ENCODE results near the gene ROGDI. TPM values are rescaled to one million over a fixed set of nuclear protein-coding genes. Genes with fewer than 3 reads are reported as not detected.
A peak's percentile ranks its signal among the peaks of the same experiment; 100 is the strongest.
"Not testable (repeated sequence)": the region's sequence is repeated elsewhere in the genome, so short reads cannot be mapped to it uniquely, and the experiment has no call there.

ROGDI gene
- total RNA-seq, 2 experiments from 2014 or later: 12.3 to 13.1 TPM

DNA sequence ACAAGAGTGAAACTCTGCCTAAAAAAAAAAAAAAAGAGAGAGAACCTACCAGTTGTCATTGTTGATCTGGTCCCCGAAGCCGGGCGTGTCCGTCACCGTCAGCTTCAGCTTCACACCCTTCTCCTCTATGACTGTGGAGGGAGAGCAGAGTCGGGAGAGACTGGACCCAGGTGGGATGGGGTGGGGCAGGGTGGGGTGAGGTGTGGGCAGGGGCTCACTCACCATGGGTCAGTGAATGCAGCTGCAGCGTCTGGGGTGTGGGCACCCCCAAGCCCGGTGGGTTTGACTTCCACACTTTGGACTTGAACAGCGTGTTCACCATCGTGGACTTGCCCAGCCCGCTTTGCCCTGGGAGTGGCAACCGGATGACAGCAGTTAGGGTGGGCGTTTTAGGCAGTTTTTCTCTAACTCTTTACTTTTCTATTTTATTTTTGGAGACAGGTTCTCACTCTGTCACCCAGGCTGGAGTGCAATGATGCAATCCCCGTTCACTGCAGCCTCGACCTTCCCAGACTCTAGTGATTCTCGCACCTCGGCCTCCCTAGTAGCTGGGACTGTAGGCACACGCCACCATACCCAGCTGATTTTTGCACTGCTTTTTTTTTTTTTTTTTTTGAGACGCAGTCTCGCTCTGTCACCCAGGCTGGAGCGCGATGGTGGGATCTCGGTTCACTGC is 16.5 kb downstream of the ROGDI start:
- Mint-ChIP-seq H3K27ac (no peak overlapping the region), H3K27me3 (ENCODE audit: low read depth) (peaks cover 3% of the 10 kb centered on the region), H3K36me3 (ENCODE audit: low read depth) (no peaks in the 10 kb centered on the region), H3K9me3 (ENCODE audit: insufficient read depth) (no peaks in the 10 kb centered on the region), H3K4me3 (no peak overlapping the region), H3K4me1 (ENCODE audit: low read depth) (peaks cover 3% of the 10 kb centered on the region)
- ChIA-PET CTCF (no interaction called here), POLR2A (interaction anchor here (0.6 kb wide), 1 partner anchor 189 kb away, joined by 4 read pairs; no protein-coding TSS in a partner anchor)
- DNase-seq (no peak), ATAC-seq (no peak)

DNA sequence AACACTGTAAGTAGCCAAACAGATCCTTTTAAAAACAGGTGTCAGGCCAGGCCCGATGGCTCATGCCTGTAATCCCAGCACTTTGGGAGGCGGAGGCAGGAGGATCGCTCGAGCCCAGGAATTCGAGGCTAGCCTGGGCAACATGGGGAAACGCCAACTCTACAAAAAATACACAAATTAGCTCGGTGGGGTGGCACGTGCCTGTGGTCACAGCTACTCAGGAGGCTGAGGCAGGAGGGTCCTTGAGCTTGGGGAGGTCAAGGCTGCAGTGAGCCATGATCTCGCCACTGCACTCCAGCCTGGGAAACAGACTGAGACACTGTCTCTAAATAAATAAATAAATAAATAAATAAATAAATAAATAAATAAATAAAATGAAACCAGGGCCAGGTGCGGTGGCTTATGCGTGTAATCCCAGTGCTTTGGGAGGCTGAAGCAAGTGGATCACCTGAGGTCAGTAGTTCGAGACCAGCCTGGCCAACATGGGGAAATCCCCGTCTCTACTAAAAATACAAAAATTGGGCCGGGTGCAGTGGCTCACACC is 17.9 kb downstream of the ROGDI start:
- POLR2A ChIA-PET: interaction anchor here (0.6 kb wide), 1 partner anchor 1612 kb away, joined by 3 read pairs; no protein-coding TSS in a partner anchor
- H3K4me3 Mint-ChIP-seq: not testable (repeated sequence)

GRCh38 chr16:4783951-4784336 is 18.5 kb downstream of the ROGDI start:
- Mint-ChIP-seq H3K9me3 (ENCODE audit: insufficient read depth) (no peaks in the 10 kb centered on the region), H3K4me3 (no peak overlapping the region), H3K36me3 (ENCODE audit: low read depth) (no peaks in the 10 kb centered on the region), H3K27me3 (ENCODE audit: low read depth) (peaks cover 3% of the 10 kb centered on the region), H3K27ac (no peak overlapping the region), H3K4me1 (ENCODE audit: low read depth) (no peaks in the 10 kb centered on the region)
- DNase-seq (no peak), ATAC-seq (no peak)
- ChIA-PET POLR2A (no interaction called here), CTCF (no interaction called here)

More for the DNA sequence above, 17.9 kb downstream of the ROGDI start:
- H3K9me3 Mint-ChIP-seq (ENCODE audit: insufficient read depth); H3K27me3 Mint-ChIP-seq (ENCODE audit: low read depth); ATAC-seq; CTCF ChIA-PET; DNase-seq; H3K36me3 Mint-ChIP-seq (ENCODE audit: low read depth); H3K4me1 Mint-ChIP-seq (ENCODE audit: low read depth); H3K27ac Mint-ChIP-seq: not testable (repeated sequence)

DNA sequence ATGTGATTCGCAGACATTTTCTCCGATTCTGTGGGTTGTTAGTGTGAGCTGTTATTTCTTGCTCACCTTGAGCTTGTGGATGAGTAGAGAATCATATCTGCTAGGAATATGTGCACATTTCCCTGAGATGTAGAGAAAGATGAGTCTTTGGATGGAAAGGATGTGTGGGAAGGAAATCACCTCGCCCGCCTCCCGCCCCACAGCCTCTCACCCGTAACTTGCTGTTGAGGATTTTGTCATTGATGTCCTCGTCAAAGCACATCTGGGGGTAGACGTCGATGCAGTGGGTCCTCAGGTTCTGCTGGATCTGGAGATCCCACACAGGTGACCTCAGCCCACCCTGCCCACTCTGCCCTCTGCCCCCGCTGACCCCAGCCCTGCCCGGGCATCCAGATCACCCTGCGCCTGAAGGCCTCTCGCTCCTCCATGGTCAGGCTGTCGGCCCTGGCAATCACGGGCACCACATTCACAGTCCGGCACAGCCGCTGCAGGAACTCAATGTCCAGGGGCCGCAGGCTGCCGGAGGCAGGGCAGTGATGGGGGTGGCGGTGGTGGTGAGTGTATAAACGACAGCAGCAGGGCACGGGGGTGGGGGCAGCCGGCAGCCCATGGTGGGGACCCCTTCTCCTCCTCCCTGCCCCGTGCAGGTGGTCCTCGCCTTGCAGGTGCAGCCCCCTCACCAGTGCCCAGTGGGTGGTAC is 19.0 kb downstream of the ROGDI start:
- H3K27ac Mint-ChIP-seq: no peak overlapping the region
- H3K4me3 Mint-ChIP-seq: no peak overlapping the region
- POLR2A ChIA-PET: no interaction called here
- no peaks in the 10 kb centered on the region for H3K36me3 Mint-ChIP-seq (ENCODE audit: low read depth)
- ATAC-seq (no peak), DNase-seq (no peak)
- H3K9me3 Mint-ChIP-seq (ENCODE audit: insufficient read depth): no peaks in the 10 kb centered on the region
- CTCF ChIA-PET: no interaction called here
- H3K4me1 Mint-ChIP-seq (ENCODE audit: low read depth): no peaks in the 10 kb centered on the region
- H3K27me3 Mint-ChIP-seq (ENCODE audit: low read depth): no peaks in the 10 kb centered on the region

- DNase-seq (no peak), ATAC-seq (no peak)
- no peaks in the 10 kb centered on the region for H3K4me1 Mint-ChIP-seq (ENCODE audit: low read depth)
- H3K4me3 Mint-ChIP-seq: no peak overlapping the region
- H3K27ac Mint-ChIP-seq: no peak overlapping the region
- ChIA-PET POLR2A (no interaction called here), CTCF (no interaction called here)
- no peaks in the 10 kb centered on the region for H3K9me3 Mint-ChIP-seq (ENCODE audit: insufficient read depth)
- no peaks in the 10 kb centered on the region for H3K36me3 Mint-ChIP-seq (ENCODE audit: low read depth)
- H3K27me3 Mint-ChIP-seq (ENCODE audit: low read depth): no peaks in the 10 kb centered on the region
Measured at GRCh38 chr16:4780235-4780634, 22.2 kb downstream of the ROGDI start.

GRCh38 chr16:4778050-4778392 is 24.4 kb downstream of the ROGDI start:
- DNase-seq (no peak), ATAC-seq (no peak)
- Mint-ChIP-seq H3K4me1 (ENCODE audit: low read depth) (no peaks in the 10 kb centered on the region), H3K9me3 (ENCODE audit: insufficient read depth) (no peaks in the 10 kb centered on the region), H3K4me3 (no peak overlapping the region), H3K27me3 (ENCODE audit: low read depth) (no peaks in the 10 kb centered on the region), H3K27ac (no peak overlapping the region), H3K36me3 (ENCODE audit: low read depth) (no peaks in the 10 kb centered on the region)
- POLR2A ChIA-PET: no interaction called here
- CTCF ChIA-PET: no interaction called here

- Mint-ChIP-seq H3K36me3 (ENCODE audit: low read depth) (no peaks in the 10 kb centered on the region), H3K27me3 (ENCODE audit: low read depth) (no peaks in the 10 kb centered on the region), H3K4me1 (ENCODE audit: low read depth) (no peaks in the 10 kb centered on the region), H3K4me3 (no peak overlapping the region), H3K9me3 (ENCODE audit: insufficient read depth) (no peaks in the 10 kb centered on the region), H3K27ac (no peak overlapping the region)
- POLR2A ChIA-PET: no interaction called here
- ATAC-seq (no peak), DNase-seq (no peak)
- CTCF ChIA-PET: no interaction called here
Measured at GRCh38 chr16:4777339-4778049, 24.9 kb downstream of the ROGDI start.

GRCh38 chr16:4776141-4776705 is 26.2 kb downstream of the ROGDI start:
- CTCF ChIA-PET: no interaction called here
- DNase-seq: no peak
- H3K36me3 Mint-ChIP-seq (ENCODE audit: low read depth): no peaks in the 10 kb centered on the region
- no peaks in the 10 kb centered on the region for H3K4me1 Mint-ChIP-seq (ENCODE audit: low read depth)
- H3K27ac Mint-ChIP-seq: no peak overlapping the region
- POLR2A ChIA-PET: no interaction called here
- no peak for ATAC-seq
- H3K9me3 Mint-ChIP-seq (ENCODE audit: insufficient read depth): no peaks in the 10 kb centered on the region
- no peak overlapping the region for H3K4me3 Mint-ChIP-seq
- no peaks in the 10 kb centered on the region for H3K27me3 Mint-ChIP-seq (ENCODE audit: low read depth)

GRCh38 chr16:4775005-4775404 is 27.4 kb downstream of the ROGDI start:
- Mint-ChIP-seq H3K27ac (no peak overlapping the region), H3K4me1 (ENCODE audit: low read depth) (no peaks in the 10 kb centered on the region), H3K4me3 (no peak overlapping the region), H3K9me3 (ENCODE audit: insufficient read depth) (no peaks in the 10 kb centered on the region), H3K36me3 (ENCODE audit: low read depth) (no peaks in the 10 kb centered on the region), H3K27me3 (ENCODE audit: low read depth) (no peaks in the 10 kb centered on the region)
- POLR2A ChIA-PET: no interaction called here
- CTCF ChIA-PET: no interaction called here
- ATAC-seq (no peak), DNase-seq (no peak)

GRCh38 chr16:4772351-4772750 is 30.1 kb downstream of the ROGDI start:
- H3K36me3 Mint-ChIP-seq (ENCODE audit: low read depth): no peaks in the 10 kb centered on the region
- POLR2A ChIA-PET: no interaction called here

DNA sequence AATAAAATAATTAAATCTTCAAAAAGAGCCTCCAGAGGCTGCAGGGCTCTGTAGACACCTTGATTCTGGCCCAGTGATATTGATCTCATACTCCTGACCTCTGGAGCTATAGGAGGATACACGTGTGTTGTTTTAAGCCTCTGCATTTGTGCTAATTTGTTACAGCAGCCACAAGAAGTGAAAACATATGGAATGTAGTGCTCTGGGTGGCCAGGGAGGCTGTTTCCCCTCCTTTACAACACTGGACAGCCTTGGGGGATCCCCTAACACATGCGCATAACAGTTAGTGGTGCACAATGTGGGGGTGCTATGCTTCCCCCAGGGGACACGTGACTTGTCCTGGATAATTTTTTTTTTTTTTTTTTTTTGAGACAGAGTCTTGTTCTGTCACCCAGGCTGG is 30.8 kb downstream of the ROGDI start:
- POLR2A ChIA-PET: no interaction called here
- H3K4me3 Mint-ChIP-seq: no peak overlapping the region
- no peaks in the 10 kb centered on the region for H3K27me3 Mint-ChIP-seq (ENCODE audit: low read depth)
- CTCF ChIA-PET: interaction anchor here (0.5 kb wide), 1 partner anchor 11 kb away, joined by 3 read pairs; no protein-coding TSS in a partner anchor
- H3K4me1 Mint-ChIP-seq (ENCODE audit: low read depth): peaks cover 18% of the 10 kb centered on the region
- H3K27ac Mint-ChIP-seq: no peak overlapping the region
- no peaks in the 10 kb centered on the region for H3K36me3 Mint-ChIP-seq (ENCODE audit: low read depth)
- ATAC-seq (no peak), DNase-seq (no peak)
- no peaks in the 10 kb centered on the region for H3K9me3 Mint-ChIP-seq (ENCODE audit: insufficient read depth)

More at GRCh38 chr16:4772351-4772750, 30.1 kb downstream of the ROGDI start:
- no peak for ATAC-seq
- H3K27ac Mint-ChIP-seq: no peak overlapping the region
- CTCF ChIA-PET: no interaction called here
- H3K4me1 Mint-ChIP-seq (ENCODE audit: low read depth): peaks cover 15% of the 10 kb centered on the region
- no peak for DNase-seq
- no peaks in the 10 kb centered on the region for H3K9me3 Mint-ChIP-seq (ENCODE audit: insufficient read depth)
- H3K27me3 Mint-ChIP-seq (ENCODE audit: low read depth): no peaks in the 10 kb centered on the region
- no peak overlapping the region for H3K4me3 Mint-ChIP-seq

DNA sequence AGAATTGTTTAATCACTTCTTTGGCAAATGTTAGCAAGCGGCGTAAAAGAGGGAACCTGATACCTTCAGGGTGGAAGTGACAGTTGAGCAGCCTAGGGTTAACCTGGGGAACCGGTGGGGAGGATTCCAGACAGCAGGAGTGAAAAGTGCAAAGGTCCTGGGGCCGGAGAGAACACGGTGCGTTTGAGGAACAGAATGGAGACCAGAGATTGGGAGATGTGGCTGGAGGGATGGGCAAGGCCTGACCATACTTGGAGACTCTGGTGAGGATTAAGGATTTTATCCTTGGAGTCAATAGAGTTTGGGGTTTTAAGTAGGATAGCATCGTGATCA is 33.2 kb downstream of the ROGDI start:
- ChIA-PET CTCF (interaction anchor here (1.3 to 2.4 kb wide), 2 partner anchors 35 to 77 kb away, joined by 4 to 10 read pairs; partner anchors contain the start of genes ANKS3 and DNAAF8), POLR2A (interaction anchor here (0.7 to 2.3 kb wide), 4 partner anchors 33 to 78 kb away, joined by 3 to 11 read pairs (median 7); partner anchors contain the start of genes ANKS3, DNAAF8, GLYR1 and UBN1)
- Mint-ChIP-seq H3K36me3 (ENCODE audit: low read depth) (peaks cover 5% of the 10 kb centered on the region), H3K27me3 (ENCODE audit: low read depth) (no peaks in the 10 kb centered on the region), H3K27ac (no peak overlapping the region), H3K4me1 (ENCODE audit: low read depth) (peaks cover 29% of the 10 kb centered on the region), H3K9me3 (ENCODE audit: insufficient read depth) (no peaks in the 10 kb centered on the region), H3K4me3 (peak overlapping the region; percentile 92)
- DNase-seq (no peak), ATAC-seq (no peak)
